ENCODE measurements around the gene TMEM205.

Gene TMEM205

GRCh38 chr19:11378319-11379189 is 32.5 kb upstream of the TMEM205 start:
- Histone ChIP-seq H4K20me1 (ENCODE audit: low read depth, low read length) (no peaks in the 10 kb centered on the region), H3K9me2 (replicated peaks; ENCODE audit: insufficient read depth, low read length) (no peaks in the 10 kb centered on the region), H3K9me3 (ENCODE audit: insufficient read depth, low read length) (no peaks in the 10 kb centered on the region), H2AFZ (ENCODE audit: low read depth, low read length, severe bottlenecking) (no peak overlapping the region), H3K27ac (ENCODE audit: low read depth, low read length) (peak overlapping the region; percentile 19; the same call in 1 of the 2 replicates), H3F3A (ENCODE audit: insufficient read depth) (peaks cover 26% of the 10 kb centered on the region), H3K4me2 (ENCODE audit: low read depth, low read length, poor library complexity, severe bottlenecking) (no peak overlapping the region), H3K79me2 (ENCODE audit: insufficient read depth, low read length) (peaks cover 9% of the 10 kb centered on the region; the same call in 1 of the 2 replicates), H3K9ac (ENCODE audit: low read length) (no peak overlapping the region), H3K36me3 (ENCODE audit: low read length) (no peaks in the 10 kb centered on the region), H3K27me3 (ENCODE audit: low read length) (no peaks in the 10 kb centered on the region), H3K4me3 (ENCODE audit: insufficient read depth, low read length, poor library complexity, severe bottlenecking) (no peak overlapping the region)
- peak; percentile 45 for TF ChIP-seq CTCF (IDR thresholded peaks at IDR 0.05; ENCODE audit: insufficient read depth, low read length, poor library complexity, severe bottlenecking)
- TF ChIP-seq EZH2phosphoT487 (conservative IDR thresholded peaks at IDR 0.05; ENCODE audit: low read length) = no peak

- TF ChIP-seq CTCF (IDR thresholded peaks at IDR 0.05; ENCODE audit: insufficient read depth, low read length, poor library complexity, severe bottlenecking) (no peak), EZH2phosphoT487 (conservative IDR thresholded peaks at IDR 0.05; ENCODE audit: low read length) (no peak)
- no peak overlapping the region for H3K4me3 ChIP-seq (ENCODE audit: insufficient read depth, low read length, poor library complexity, severe bottlenecking)
- H4K20me1 ChIP-seq (ENCODE audit: low read depth, low read length) = no peaks in the 10 kb centered on the region
- H3K27me3 ChIP-seq (ENCODE audit: low read length) = no peaks in the 10 kb centered on the region
- H3K9ac ChIP-seq (ENCODE audit: low read length) = no peak overlapping the region
- peaks cover 26% of the 10 kb centered on the region for H3F3A ChIP-seq (ENCODE audit: insufficient read depth)
- H3K9me3 ChIP-seq (ENCODE audit: insufficient read depth, low read length) = no peaks in the 10 kb centered on the region
- no peaks in the 10 kb centered on the region for H3K9me2 ChIP-seq (replicated peaks; ENCODE audit: insufficient read depth, low read length)
- H3K36me3 ChIP-seq (ENCODE audit: low read length) = no peaks in the 10 kb centered on the region
- peaks cover 9% of the 10 kb centered on the region; the same call in 1 of the 2 replicates for H3K79me2 ChIP-seq (ENCODE audit: insufficient read depth, low read length)
- no peak overlapping the region for H2AFZ ChIP-seq (ENCODE audit: low read depth, low read length, severe bottlenecking)
- H3K4me2 ChIP-seq (ENCODE audit: low read depth, low read length, poor library complexity, severe bottlenecking) = peak overlapping the region; percentile 38
- H3K27ac ChIP-seq (ENCODE audit: low read depth, low read length) = peak overlapping the region; percentile 40; the same call in 1 of the 2 replicates
These were observed 31.7 kb upstream of the TMEM205 start for GRCh38 chr19:11377756-11378155.

- peak overlapping the region; percentile 40 for H3K27ac ChIP-seq (ENCODE audit: low read depth, low read length)
- no peak overlapping the region for H3K9ac ChIP-seq (ENCODE audit: low read length)
- no peak overlapping the region for H2AFZ ChIP-seq (ENCODE audit: low read depth, low read length, severe bottlenecking)
- H4K20me1 ChIP-seq (ENCODE audit: low read depth, low read length) = no peaks in the 10 kb centered on the region
- H3K4me3 ChIP-seq (ENCODE audit: insufficient read depth, low read length, poor library complexity, severe bottlenecking) = no peak overlapping the region
- no peaks in the 10 kb centered on the region for H3K9me3 ChIP-seq (ENCODE audit: insufficient read depth, low read length)
- no peaks in the 10 kb centered on the region for H3K27me3 ChIP-seq (ENCODE audit: low read length)
- peak overlapping the region; percentile 38 for H3K4me2 ChIP-seq (ENCODE audit: low read depth, low read length, poor library complexity, severe bottlenecking)
- H3K79me2 ChIP-seq (ENCODE audit: insufficient read depth, low read length) = peaks cover 9% of the 10 kb centered on the region; the same call in 1 of the 2 replicates
- H3F3A ChIP-seq (ENCODE audit: insufficient read depth) = peaks cover 26% of the 10 kb centered on the region
- no peaks in the 10 kb centered on the region for H3K36me3 ChIP-seq (ENCODE audit: low read length)
- TF ChIP-seq EZH2phosphoT487 (conservative IDR thresholded peaks at IDR 0.05; ENCODE audit: low read length) (no peak), CTCF (IDR thresholded peaks at IDR 0.05; ENCODE audit: insufficient read depth, low read length, poor library complexity, severe bottlenecking) (no peak)
- H3K9me2 ChIP-seq (replicated peaks; ENCODE audit: insufficient read depth, low read length) = no peaks in the 10 kb centered on the region
These were observed 31.2 kb upstream of the TMEM205 start for GRCh38 chr19:11377237-11377636.

Measured in SU-DHL-6 (cell line).